ENCODE results near the gene TMEM109. TPM values are rescaled to one million over a fixed set of nuclear protein-coding genes. Genes with fewer than 3 reads are reported as not detected.

TMEM109 gene
- total RNA-seq (2021; fragmentation: NEBNext Ultra II Directional; extraction: Animal tissue kit (Norgen Biotek cat#: 25700)), result 30.3 and 30.7 TPM in 2 replicates
- polyA plus RNA-seq (2011; rRNA removed), result 27.3 and 29.9 TPM in 2 replicates
- 18.1 TPM for polyA plus RNA-seq (2011; cell fraction: cytosol; rRNA removed)
- polyA plus RNA-seq (2011; cell fraction: nucleus; rRNA removed), result 20.8 TPM
- 18.4 to 34.3 TPM (median 29.4 TPM) in 4 replicates for polyA plus RNA-seq (2012, experiment 1 of 2)
- polyA plus RNA-seq (2012, experiment 2 of 2), result 41.0 TPM
- polyA plus RNA-seq (2013, experiment 1 of 2), result 58.8 TPM
- 66.2 TPM for polyA plus RNA-seq (2013, experiment 2 of 2)
- polyA minus RNA-seq (2011; rRNA and poly(A)+ RNA removed), result 12.3 and 12.4 TPM in 2 replicates
- polyA minus RNA-seq (2011; cell fraction: cytosol; rRNA and poly(A)+ RNA removed), result 6.8 TPM
- 6.0 TPM for polyA minus RNA-seq (2011; cell fraction: nucleus; rRNA and poly(A)+ RNA removed)
- long read RNA-seq, experiment 1, transcript TMEM109-201 (4 exons, 2,413 nt), result major isoform, 11 of 36 reads
- long read RNA-seq, experiment 1, partial matches to known transcripts, result 0 of 36 reads
- long read RNA-seq, experiment 1, other reads (novel, unspliced or antisense), result 22 of 36 reads
- long read RNA-seq, experiment 2, transcript TMEM109-201 (4 exons, 2,413 nt), result major isoform, 21 of 22 reads
- long read RNA-seq, experiment 2, partial matches to known transcripts, result 1 of 22 reads
- long read RNA-seq, experiment 2, other reads (novel, unspliced or antisense), result 0 of 22 reads

GRCh38 chr11:60913793-60914632 is at the start of gene TMEM109:
Gene TMEM109 (plus strand): TSS chr11:60914158. CDS start chr11:60919694, 5,536 bp downstream.
- WGBS, 2 experiments (ENCODE audit: extremely low coverage in 1 of 2, insufficient coverage in 1 of 2, insufficient read length in 1 of 2, insufficient replicate concordance in 2 of 2, low coverage in 1 of 2, low lambda C conversion rate in 2 of 2, missing lambda C conversion rate in 1 of 2), result 0% methylated on average over 61 of the region's 70 CpGs; no CpG with 5 or more reads in 1 of the 2 experiments
- ChIA-PET CTCF (ENCODE audit: partially characterized antibody) (interaction anchor here (0.8 to 2.6 kb wide), 8 partner anchors 9 to 219 kb away, joined by 3 to 10 read pairs (median 4); no protein-coding TSS in a partner anchor), POLR2A (ENCODE audit: partially characterized antibody) (interaction anchor here (0.7 to 4.2 kb wide), 9 partner anchors 9 to 448 kb away, joined by 3 to 28 read pairs (median 3); partner anchors contain the start of genes CYB561A3, PRPF19, PTGDR2 and TMEM132A)
- no peak for FAIRE-seq
- H3K79me2 ChIP-seq (ENCODE audit: control insufficient read depth in 1 of 2, insufficient read depth in 2 of 2, low read length in 2 of 2), result peaks cover 5 to 19% of the 10 kb centered on the region in 2 experiments
- H2BK120ac ChIP-seq (replicated peaks; ENCODE audit: low read depth, low read length), result no peak within 1 kb of the TSS
- H4K8ac ChIP-seq (ENCODE audit: extremely low read depth, insufficient read depth, low read length), result peak within 1 kb of the TSS; percentile 93; the same call in 1 of the 2 replicates
- peak within 1 kb of the TSS; percentile 89 to 91 for H3K4me2 ChIP-seq (ENCODE audit: insufficient read depth in 1 of 2, low read depth in 2 of 2, low read length in 2 of 2)
- peak within 1 kb of the TSS; percentile 63 to 82 (median 72) for H3K4me3 ChIP-seq (ENCODE audit: extremely low read depth in 1 of 4, insufficient read depth in 2 of 4, low read depth in 3 of 4, low read length in 4 of 4)
- H3K56ac ChIP-seq (replicated peaks; ENCODE audit: insufficient read length, low read depth, low read length), result peak within 1 kb of the TSS; percentile 81
- peaks cover 0 to 2% (median 0%) of the 10 kb centered on the region in 4 experiments; a peak in 1 of 7 replicates for H3K27me3 ChIP-seq (replicated peaks in 1 of 4; ENCODE audit: control insufficient read depth in 3 of 4, extremely low read depth in 1 of 4, insufficient read depth in 3 of 4, low read length in 3 of 4)
- peak within 1 kb of the TSS; percentile 97 for H2AFZ ChIP-seq (ENCODE audit: low read length)
- H3K36me3 ChIP-seq (ENCODE audit: control insufficient read depth in 2 of 4, insufficient read depth in 4 of 4, low read length in 3 of 4), result no peaks in the 10 kb centered on the region
- H3K14ac ChIP-seq (ENCODE audit: insufficient read length), result no peak within 1 kb of the TSS
- H3K9me3 ChIP-seq (ENCODE audit: insufficient read depth in 2 of 2, low read depth in 1 of 2, low read length in 1 of 2), result no peaks in the 10 kb centered on the region
- peak within 1 kb of the TSS; percentile 66; the same call in 1 of the 2 replicates for H2BK20ac ChIP-seq (ENCODE audit: low read length)
- H3K4ac ChIP-seq (replicated peaks; ENCODE audit: insufficient read length, low read depth, low read length), result peak within 1 kb of the TSS; percentile 61
- H4K91ac ChIP-seq (replicated peaks; ENCODE audit: insufficient read length, low read length), result peak within 1 kb of the TSS; percentile 87
- no peaks in the 10 kb centered on the region; the same call in 1 of the 2 replicates for H3K79me1 ChIP-seq (ENCODE audit: low read depth, low read length)
- H2BK5ac ChIP-seq (ENCODE audit: low read depth, low read length), result peak within 1 kb of the TSS; percentile 82; the same call in 1 of the 2 replicates
- peak within 1 kb of the TSS; percentile 10 to 94 (median 82) for H3K9ac ChIP-seq (replicated peaks in 1 of 4; ENCODE audit: extremely low read depth in 1 of 4, low read depth in 3 of 4, low read length in 3 of 4)
- H4K5ac ChIP-seq (ENCODE audit: insufficient read length, low read depth, low read length), result peak within 1 kb of the TSS; percentile 99
- peak within 1 kb of the TSS; percentile 96 for H3K18ac ChIP-seq (ENCODE audit: extremely low read depth, low read length)
- no peak within 1 kb of the TSS for H3K23ac ChIP-seq (ENCODE audit: insufficient read length)
- peak; percentile 60 to 90 for DNase-seq (ENCODE audit: low read depth in 1 of 2, low spot score in 2 of 2)
- H3K4me1 ChIP-seq (replicated peaks in 1 of 4; ENCODE audit: control insufficient read depth in 3 of 4, insufficient read depth in 4 of 4, low read length in 3 of 4), result peaks cover 10 to 27% (median 18%) of the 10 kb centered on the region in 4 experiments
- peaks cover 8% of the 10 kb centered on the region for H3K23me2 ChIP-seq (ENCODE audit: low read depth, low read length)
- H4K20me1 ChIP-seq (replicated peaks in 1 of 2; ENCODE audit: control insufficient read depth in 1 of 2, insufficient read depth in 2 of 2, low read length in 2 of 2), result peaks cover 0 to 5% of the 10 kb centered on the region in 2 experiments
- peak within 1 kb of the TSS; percentile 82; the same call in 1 of the 2 replicates for H2BK15ac ChIP-seq (ENCODE audit: low read length)
- H2BK12ac ChIP-seq (ENCODE audit: low read depth, low read length), result peak within 1 kb of the TSS; percentile 94
- peak within 1 kb of the TSS; percentile 78 for H3K27ac ChIP-seq (ENCODE audit: low read depth, low read length)
- no peak within 1 kb of the TSS for H2AK5ac ChIP-seq (ENCODE audit: low read depth, low read length)
- TF ChIP-seq POLR2A (IDR thresholded peaks at IDR 0.05; ENCODE audit: control extremely low read depth in 1 of 2, low read depth in 2 of 2, low read length in 2 of 2) (peak in 1 of 2 experiments; percentile 44; a peak in 2 of 3 replicates), TAF7 (optimal IDR thresholded peaks at IDR 0.05; ENCODE audit: borderline replicate concordance, low read depth, low read length) (peak; percentile 46), NRF1 (IDR thresholded peaks at IDR 0.05; ENCODE audit: low read depth, low read length) (peak; percentile 95), RXRA (IDR thresholded peaks at IDR 0.05; ENCODE audit: insufficient read depth, low read depth, low read length) (no peak), HDAC6 (IDR thresholded peaks at IDR 0.05; ENCODE audit: low read depth, low read length) (no peak), MAX (IDR thresholded peaks at IDR 0.05) (peak; percentile 97), YY1 (IDR thresholded peaks at IDR 0.05; ENCODE audit: low read depth, low read length) (no peak), TCF12 (IDR thresholded peaks at IDR 0.05; ENCODE audit: low read depth, low read length) (no peak)
